Right lung (tissue), 10 donors: Measurements from ENCODE around the gene RBCK1. TPM values are rescaled to one million over a fixed set of nuclear protein-coding genes. Genes with fewer than 3 reads are reported as not detected.
A peak's percentile ranks its signal among the peaks of the same experiment; 100 is the strongest.

Experiments used
- DNase-seq, 2 donors: peaks; one replicate each; pipeline ENCODE4 v3.0.0-alpha.2; 2013
- long read RNA-seq, 8 donors: transcript quantifications; one replicate each; lab custom pipeline, GENCODE V29; 2026
- polyA plus RNA-seq, 5 donors: library from polyadenylated mRNA; unstranded; fragments of 120-200 nt; gene quantifications; one replicate each; pipeline versions ENCODE4 v1.2.1 to v1.2.3, GENCODE V29; 2013; ENCODE audit warnings: inconsistent platforms in 1 of 5, low replicate concordance in 1 of 5; ENCODE audit not compliant: insufficient read length in 5 of 5, insufficient read depth in 1 of 5

RBCK1 gene
- polyA plus RNA-seq: 100 to 1,000 TPM in 1 of 5 donors, 10 to 100 TPM in 4; 84.0 to 104 (median 99.4) TPM
- long read RNA-seq, donor 1, transcript RBCK1-206 (2 exons, 790 nt): minor isoform, 5 of 65 reads
- long read RNA-seq, donor 1, transcript RBCK1-202 (12 exons, 2,774 nt): minor isoform, 8 of 65 reads
- long read RNA-seq, donor 1, transcript RBCK1-213 (3 exons, 1,200 nt): major isoform, 23 of 65 reads
- long read RNA-seq, donor 1, partial matches to known transcripts: 21 of 65 reads
- long read RNA-seq, donor 1, other reads (novel, unspliced or antisense): 0 of 65 reads
- long read RNA-seq, donor 2, transcript RBCK1-213 (3 exons, 1,200 nt): major isoform, 9 of 21 reads
- long read RNA-seq, donor 2, transcript RBCK1-202 (12 exons, 2,774 nt): major isoform, 9 of 21 reads
- long read RNA-seq, donor 2, partial matches to known transcripts: 0 of 21 reads
- long read RNA-seq, donor 2, other reads (novel, unspliced or antisense): 0 of 21 reads
- long read RNA-seq, donor 3, transcript RBCK1-213 (3 exons, 1,200 nt): major isoform, 9 of 42 reads
- long read RNA-seq, donor 3, partial matches to known transcripts: 17 of 42 reads
- long read RNA-seq, donor 3, other reads (novel, unspliced or antisense): 8 of 42 reads
- long read RNA-seq, donor 4, transcript RBCK1-202 (12 exons, 2,774 nt): minor isoform, 8 of 32 reads
- long read RNA-seq, donor 4, transcript RBCK1-213 (3 exons, 1,200 nt): major isoform, 10 of 32 reads
- long read RNA-seq, donor 4, partial matches to known transcripts: 14 of 32 reads
- long read RNA-seq, donor 4, other reads (novel, unspliced or antisense): 0 of 32 reads
- long read RNA-seq, donor 5, transcript RBCK1-202 (12 exons, 2,774 nt): major isoform, 11 of 45 reads
- long read RNA-seq, donor 5, transcript RBCK1-213 (3 exons, 1,200 nt): minor isoform, 9 of 45 reads
- long read RNA-seq, donor 5, partial matches to known transcripts: 25 of 45 reads
- long read RNA-seq, donor 5, other reads (novel, unspliced or antisense): 0 of 45 reads
- long read RNA-seq, donor 6, transcript RBCK1-213 (3 exons, 1,200 nt): major isoform, 14 of 66 reads
- long read RNA-seq, donor 6, transcript RBCK1-202 (12 exons, 2,774 nt): minor isoform, 13 of 66 reads
- long read RNA-seq, donor 6, partial matches to known transcripts: 36 of 66 reads
- long read RNA-seq, donor 6, other reads (novel, unspliced or antisense): 0 of 66 reads
- long read RNA-seq, donor 7, transcript RBCK1-213 (3 exons, 1,200 nt): minor isoform, 8 of 28 reads
- long read RNA-seq, donor 7, transcript RBCK1-202 (12 exons, 2,774 nt): major isoform, 13 of 28 reads
- long read RNA-seq, donor 7, partial matches to known transcripts: 5 of 28 reads
- long read RNA-seq, donor 7, other reads (novel, unspliced or antisense): 0 of 28 reads
- long read RNA-seq, donor 8, partial matches to known transcripts: 0 of 6 reads
- long read RNA-seq, donor 8, other reads (novel, unspliced or antisense): 0 of 6 reads

- peak; percentile 89 for DNase-seq
These were observed at the start of gene RBCK1 for GRCh38 chr20:407953-408842. Gene RBCK1 (plus strand): TSS chr20:408299. CDS start chr20:408758, 459 bp downstream.

GRCh38 chr20:358891-359555, 49.1 kb upstream of the RBCK1 start:
- no peak for DNase-seq

GRCh38 chr20:361561-361960, 46.5 kb upstream of the RBCK1 start:
- no peak for DNase-seq

GRCh38 chr20:362271-363254, 45.5 kb upstream of the RBCK1 start:
- DNase-seq: peak; percentile 86 to 89

GRCh38 chr20:363319-364078, 44.6 kb upstream of the RBCK1 start:
- DNase-seq: no peak

GRCh38 chr20:364905-365794, 42.9 kb upstream of the RBCK1 start:
- no peak for DNase-seq

- no peak for DNase-seq
These were observed 41.9 kb upstream of the RBCK1 start for GRCh38 chr20:366041-366718.

- no peak for DNase-seq
These were observed 41.2 kb upstream of the RBCK1 start for GRCh38 chr20:366719-367485.

- DNase-seq: no peak
These were observed 40.6 kb upstream of the RBCK1 start for GRCh38 chr20:367486-367887.

GRCh38 chr20:368915-369314, 39.2 kb upstream of the RBCK1 start:
- DNase-seq: no peak

GRCh38 chr20:370151-370600, 37.9 kb upstream of the RBCK1 start:
- DNase-seq: no peak

- no peak for DNase-seq
These were observed 36.9 kb upstream of the RBCK1 start for GRCh38 chr20:370977-371754.

- DNase-seq: peak; percentile 87 to 88
These were observed 36.1 kb upstream of the RBCK1 start for GRCh38 chr20:371755-372542.
